Measurements from ENCODE around the gene TNNI3K. TPM values are rescaled to one million over a fixed set of nuclear protein-coding genes. Genes with fewer than 3 reads are reported as not detected.

The TNNI3K gene
- total and polyA plus RNA-seq, 8 donors: 0.34 to 2.2 (median 0.39) TPM; not detected in 2

DNA sequence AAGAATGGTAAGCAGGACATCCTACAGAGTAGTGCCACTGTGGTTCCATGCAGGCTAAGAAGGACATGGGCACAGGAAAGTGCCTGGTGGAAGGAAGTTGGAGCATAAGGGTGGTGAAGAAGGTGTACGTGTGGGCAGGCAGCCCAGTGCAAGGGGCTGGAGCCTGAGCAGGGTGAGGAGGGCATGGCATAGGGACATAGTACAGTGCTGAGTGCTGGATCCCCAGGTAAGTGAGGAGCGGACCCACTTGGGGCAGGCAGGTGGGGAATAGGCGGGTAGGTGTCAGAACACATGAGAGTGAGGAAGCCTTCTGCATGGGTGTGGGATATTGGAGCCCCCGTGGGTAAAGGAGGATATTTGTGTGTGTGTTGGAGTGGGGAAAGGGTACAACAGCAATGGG lies 292.9 kb downstream of the TNNI3K start:
- Histone ChIP-seq H3K27ac (no peak overlapping the region), H3K4me1 (no peaks in the 10 kb centered on the region), H3K4me3 (no peak overlapping the region), H3K27me3 (no peaks in the 10 kb centered on the region), H3K36me3 (no peaks in the 10 kb centered on the region), H3K9me3 (no peaks in the 10 kb centered on the region)
- ATAC-seq: no peak
- WGBS, 2 donors: 67 to 76% methylated on average over 4 of the region's 4 CpGs
- peak in 1 of 6 donors; percentile 32 for DNase-seq
- intact Hi-C loops (cut with DNase I): no loop called here
- no peak for FAIRE-seq
- TF ChIP-seq, protein P1, sequence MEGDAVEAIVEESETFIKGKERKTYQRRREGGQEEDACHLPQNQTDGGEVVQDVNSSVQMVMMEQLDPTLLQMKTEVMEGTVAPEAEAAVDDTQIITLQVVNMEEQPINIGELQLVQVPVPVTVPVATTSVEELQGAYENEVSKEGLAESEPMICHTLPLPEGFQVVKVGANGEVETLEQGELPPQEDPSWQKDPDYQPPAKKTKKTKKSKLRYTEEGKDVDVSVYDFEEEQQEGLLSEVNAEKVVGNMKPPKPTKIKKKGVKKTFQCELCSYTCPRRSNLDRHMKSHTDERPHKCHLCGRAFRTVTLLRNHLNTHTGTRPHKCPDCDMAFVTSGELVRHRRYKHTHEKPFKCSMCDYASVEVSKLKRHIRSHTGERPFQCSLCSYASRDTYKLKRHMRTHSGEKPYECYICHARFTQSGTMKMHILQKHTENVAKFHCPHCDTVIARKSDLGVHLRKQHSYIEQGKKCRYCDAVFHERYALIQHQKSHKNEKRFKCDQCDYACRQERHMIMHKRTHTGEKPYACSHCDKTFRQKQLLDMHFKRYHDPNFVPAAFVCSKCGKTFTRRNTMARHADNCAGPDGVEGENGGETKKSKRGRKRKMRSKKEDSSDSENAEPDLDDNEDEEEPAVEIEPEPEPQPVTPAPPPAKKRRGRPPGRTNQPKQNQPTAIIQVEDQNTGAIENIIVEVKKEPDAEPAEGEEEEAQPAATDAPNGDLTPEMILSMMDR (IDR thresholded peaks at IDR 0.05): no peak

DNA sequence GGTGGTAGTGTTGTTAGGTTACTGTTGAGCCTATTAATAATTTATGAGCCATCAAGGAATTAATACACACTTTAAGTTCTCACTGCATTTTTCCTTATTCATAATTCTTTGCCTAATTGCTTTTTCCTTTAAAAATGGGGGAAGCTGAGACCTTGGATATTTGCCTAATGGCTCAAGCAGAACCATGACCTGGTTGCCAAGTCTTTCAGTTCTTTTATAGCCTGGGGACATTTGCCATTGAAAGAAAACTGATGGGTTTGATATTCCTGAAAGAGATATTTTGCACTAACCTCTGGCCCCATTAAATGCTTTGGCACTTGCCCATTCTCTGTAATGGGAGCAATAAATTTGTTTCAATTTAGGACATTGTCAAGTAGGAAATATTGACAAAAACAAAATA lies 295.7 kb downstream of the TNNI3K start:
- ATAC-seq (no peak), DNase-seq (no peak), FAIRE-seq (no peak)
- TF ChIP-seq, protein P1 (IDR thresholded peaks at IDR 0.05): no peak
- Histone ChIP-seq H3K4me3 (no peak overlapping the region), H3K36me3 (no peaks in the 10 kb centered on the region), H3K9me3 (no peaks in the 10 kb centered on the region), H3K27me3 (no peaks in the 10 kb centered on the region), H3K4me1 (no peaks in the 10 kb centered on the region), H3K27ac (no peak overlapping the region)
- intact Hi-C loops (cut with DNase I): no loop called here

DNA sequence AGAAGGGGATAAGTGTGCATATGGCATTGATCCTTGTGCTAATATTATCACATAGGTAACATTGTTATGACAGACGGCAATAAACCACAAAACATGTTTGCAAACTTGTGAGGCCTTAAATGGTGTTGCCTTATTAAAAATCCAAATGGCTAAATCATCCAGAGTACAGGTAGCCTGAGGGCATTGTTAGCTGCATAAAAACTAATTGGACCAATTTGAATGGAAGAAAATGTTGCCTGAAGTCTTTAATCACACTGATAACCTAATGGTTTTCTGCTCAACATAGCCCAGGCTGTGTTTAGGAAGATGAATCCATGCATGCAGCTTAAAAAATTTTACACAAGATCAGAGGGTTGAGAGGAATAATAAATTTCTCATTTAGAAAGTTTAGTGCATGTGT lies 296.6 kb downstream of the TNNI3K start:
- no peaks in the 10 kb centered on the region for H3K27me3 ChIP-seq
- WGBS, 2 donors: 44 to 52% methylated on average over 1 of the region's 1 CpG
- TF ChIP-seq, protein P1 (IDR thresholded peaks at IDR 0.05): no peak
- DNase-seq (no peak), ATAC-seq (no peak), FAIRE-seq (no peak)
- H3K27ac ChIP-seq: no peak overlapping the region
- intact Hi-C loops (cut with DNase I): no loop called here
- no peaks in the 10 kb centered on the region for H3K9me3 ChIP-seq
- no peak overlapping the region for H3K4me3 ChIP-seq
- no peaks in the 10 kb centered on the region for H3K4me1 ChIP-seq
- no peaks in the 10 kb centered on the region for H3K36me3 ChIP-seq

DNA sequence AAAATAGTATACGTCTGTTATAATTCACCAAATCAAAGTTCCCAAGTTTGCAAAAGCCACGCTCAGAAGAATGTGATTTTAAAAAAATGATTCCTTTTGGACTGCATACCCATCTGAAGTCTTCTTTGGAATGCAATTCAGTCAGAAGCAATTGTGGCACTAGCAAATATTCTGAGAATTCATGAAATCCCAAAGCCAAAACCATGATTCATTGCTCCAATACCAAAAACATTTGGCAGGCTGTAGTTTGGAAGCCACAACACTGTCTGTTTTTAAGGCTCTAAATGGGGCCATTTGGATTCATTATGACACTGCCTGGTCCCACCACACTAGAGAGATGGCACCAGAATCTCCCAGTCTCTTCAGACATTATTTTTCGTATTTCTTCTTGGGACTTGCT lies 299.1 kb downstream of the TNNI3K start:
- TF ChIP-seq, protein P1 (IDR thresholded peaks at IDR 0.05): no peak
- Histone ChIP-seq H3K27me3 (no peaks in the 10 kb centered on the region), H3K27ac (no peak overlapping the region), H3K4me1 (no peaks in the 10 kb centered on the region), H3K4me3 (no peak overlapping the region), H3K36me3 (no peaks in the 10 kb centered on the region), H3K9me3 (no peaks in the 10 kb centered on the region)
- intact Hi-C loops (cut with DNase I): no loop called here
- DNase-seq: no peak
- ATAC-seq: peak in 1 of 4 donors; percentile 12
- FAIRE-seq: no peak
- 62 to 70% methylated on average over 3 of the region's 3 CpGs for WGBS, 2 donors

DNA sequence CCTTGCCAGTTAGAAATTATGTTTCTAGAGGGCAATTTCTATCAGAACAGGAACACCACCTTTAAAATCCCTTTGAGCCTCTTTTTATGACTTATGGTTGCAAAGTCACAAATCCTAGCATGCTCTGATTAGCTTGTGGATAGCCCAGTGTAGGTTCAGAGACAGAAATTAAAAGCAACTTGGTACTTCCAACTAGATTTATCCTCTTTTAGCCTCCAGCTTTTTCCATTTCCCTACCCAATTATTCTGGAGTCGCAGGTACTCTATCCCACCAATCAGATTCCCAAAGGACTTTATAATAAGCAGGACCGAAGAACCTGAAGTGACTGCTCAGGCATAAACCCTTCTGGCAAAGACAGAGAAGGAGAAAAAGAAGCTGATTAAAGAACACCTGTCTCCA lies 310.6 kb downstream of the TNNI3K start:
- ATAC-seq (no peak), DNase-seq (no peak), FAIRE-seq (no peak)
- no peaks in the 10 kb centered on the region for H3K27me3 ChIP-seq
- H3K4me3 ChIP-seq: no peak overlapping the region
- no peaks in the 10 kb centered on the region for H3K36me3 ChIP-seq
- H3K4me1 ChIP-seq: no peaks in the 10 kb centered on the region
- intact Hi-C loops (cut with DNase I): no loop called here
- no peak overlapping the region for H3K27ac ChIP-seq
- TF ChIP-seq, protein P1 (IDR thresholded peaks at IDR 0.05): no peak
- H3K9me3 ChIP-seq: no peaks in the 10 kb centered on the region
- 79 to 80% methylated on average over 2 of the region's 2 CpGs for WGBS, 2 donors
